Activated T-helper 1 cell treated with anti-CD3 and anti-CD28 coated beads, Interleukin-12 subunit alpha, Interleukin-12 subunit beta, Interleukin-2, Interleukin-4 antibody, amounts not matched to agents 30 ng/mL and 10 ng/mL and 1 ng/mL, durations not matched to agents 14 hours and 24 hours and 36 hours (primary cell): ENCODE measurements around the gene AGAP1. TPM values are rescaled to one million over a fixed set of nuclear protein-coding genes. Genes with fewer than 3 reads are reported as not detected.

Source experiments
- DNase-seq: peaks from one replicate; pipeline ENCODE4 v3.0.0; 2021; ENCODE audit warnings: low spot score
- H3K27ac Mint-ChIP-seq: one replicate; pipeline ENCODE4 v1.8.0; 2021; ENCODE audit warnings: mild to moderate bottlenecking, mixed read lengths
- H3K27me3 Mint-ChIP-seq: one replicate; pipeline ENCODE4 v1.8.0; 2022; ENCODE audit warnings: mild to moderate bottlenecking, moderate library complexity, mixed read lengths; ENCODE audit not compliant: insufficient read depth
- H3K36me3 Mint-ChIP-seq: one replicate; pipeline ENCODE4 v1.8.0; 2021; ENCODE audit warnings: low read depth, mixed read lengths
- H3K4me1 Mint-ChIP-seq: one replicate; pipeline ENCODE4 v1.8.0; 2021; ENCODE audit warnings: low read depth, mixed read lengths
- H3K4me3 Mint-ChIP-seq: one replicate; pipeline ENCODE4 v1.8.0; 2021; ENCODE audit warnings: mild to moderate bottlenecking, moderate library complexity, mixed read lengths
- H3K9me3 Mint-ChIP-seq: one replicate; pipeline ENCODE4 v1.8.0; 2021; ENCODE audit warnings: mixed read lengths
- intact Hi-C: fragments of 100-400 bp; cut with micrococcal nuclease; formaldehyde crosslinking; loops from one replicate; pipeline ENCODE4 v1.15.1; 2024
- total RNA-seq: library from RNA; stranded (reverse); gene quantifications from 2 replicates; pipeline ENCODE4 v1.2.3, GENCODE V29; 2022

Gene AGAP1
- total RNA-seq, 1 donor from 2014 or later: 2.0 TPM

DNA sequence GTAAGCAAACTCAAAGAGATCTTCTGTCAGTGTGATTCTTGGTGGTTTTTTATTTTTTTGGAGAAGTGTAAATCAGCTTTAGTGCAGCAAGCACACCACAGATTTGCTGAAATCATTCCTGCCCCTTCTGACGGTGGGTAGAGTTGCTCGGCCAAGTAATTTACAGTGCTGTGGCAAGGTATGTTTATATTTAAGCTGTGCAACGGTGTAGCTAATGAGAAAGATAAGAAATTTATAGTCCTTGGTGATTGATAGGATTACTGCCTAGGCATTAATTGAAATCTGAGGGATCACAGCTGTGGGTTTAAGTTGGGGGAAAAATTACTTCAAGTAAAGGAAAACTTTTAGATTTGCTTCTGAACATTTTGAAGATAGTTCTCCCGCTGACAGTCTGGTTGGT, 286.6 kb downstream of the AGAP1 start:
- Mint-ChIP-seq H3K9me3 (no peaks in the 10 kb centered on the region), H3K36me3 (no peaks in the 10 kb centered on the region), H3K27me3 (peaks cover 2% of the 10 kb centered on the region), H3K4me3 (no peak overlapping the region), H3K27ac (no peak overlapping the region), H3K4me1 (no peaks in the 10 kb centered on the region)
- no peak for DNase-seq
- intact Hi-C loops: no loop called here

DNA sequence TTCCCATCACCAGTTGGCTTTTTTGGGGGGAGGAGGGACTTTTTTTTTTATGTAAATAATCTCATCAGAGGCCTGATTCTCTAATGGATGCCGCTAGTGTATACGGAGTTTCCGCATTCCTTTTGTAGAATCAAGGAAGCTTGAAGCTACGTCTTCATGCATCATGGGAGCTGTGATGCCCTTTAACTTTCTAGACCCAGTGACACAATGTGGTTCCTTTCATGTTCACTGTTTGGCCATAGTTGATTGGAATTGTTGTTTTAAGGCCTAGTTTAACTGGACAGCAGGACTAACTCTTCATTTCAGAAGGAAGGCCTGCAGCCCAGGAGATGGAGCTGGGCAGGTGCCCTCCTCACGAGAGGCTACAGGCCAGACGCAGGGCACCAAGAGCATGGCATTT, 287.9 kb downstream of the AGAP1 start:
- H3K27ac Mint-ChIP-seq: no peak overlapping the region
- H3K4me1 Mint-ChIP-seq: no peaks in the 10 kb centered on the region
- intact Hi-C loops: no loop called here
- DNase-seq: no peak
- H3K36me3 Mint-ChIP-seq: no peaks in the 10 kb centered on the region
- no peak overlapping the region for H3K4me3 Mint-ChIP-seq
- no peaks in the 10 kb centered on the region for H3K9me3 Mint-ChIP-seq
- H3K27me3 Mint-ChIP-seq: peaks cover 2% of the 10 kb centered on the region

DNA sequence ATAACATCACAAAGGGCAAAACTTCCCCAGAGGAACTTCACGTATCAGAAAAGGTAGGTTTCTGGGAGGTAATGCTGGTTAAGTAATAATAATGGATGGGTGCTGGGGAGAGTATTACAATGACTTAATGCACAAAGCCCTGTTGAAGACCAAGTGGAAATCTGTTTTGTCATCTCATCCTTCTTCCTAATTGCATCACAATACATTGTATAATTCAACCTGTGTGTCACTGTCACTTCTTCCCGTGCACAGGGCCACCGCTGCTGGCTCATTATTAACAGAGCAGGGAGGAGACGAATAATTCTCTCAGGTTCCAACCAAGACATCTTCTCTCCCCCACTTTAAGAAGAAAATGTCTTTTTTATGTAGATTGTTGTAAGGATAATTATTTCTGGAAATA, 290.9 kb downstream of the AGAP1 start:
- Mint-ChIP-seq H3K4me1 (no peaks in the 10 kb centered on the region), H3K27me3 (no peaks in the 10 kb centered on the region), H3K36me3 (no peaks in the 10 kb centered on the region), H3K27ac (no peak overlapping the region), H3K9me3 (no peaks in the 10 kb centered on the region), H3K4me3 (no peak overlapping the region)
- DNase-seq: no peak
- intact Hi-C loops: no loop called here

DNA sequence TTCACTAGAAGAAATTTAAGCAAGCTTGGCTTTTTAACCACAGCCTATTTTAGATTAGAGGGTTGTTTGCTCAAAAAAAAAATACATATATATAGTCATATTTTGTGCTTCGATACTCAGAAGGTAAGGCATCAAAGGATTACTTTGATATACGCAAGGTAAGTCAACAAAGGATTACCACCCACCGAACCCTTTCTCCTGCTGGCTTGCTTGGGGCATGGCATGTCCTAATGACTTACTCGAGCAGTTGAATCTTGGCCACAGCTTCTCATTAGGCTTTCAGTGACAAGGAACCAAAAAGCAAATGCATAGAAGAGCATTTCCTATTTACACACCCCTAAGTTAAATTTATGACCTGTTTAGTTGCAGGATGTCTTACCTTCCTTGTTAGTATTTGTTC, 295.7 kb downstream of the AGAP1 start:
- no peaks in the 10 kb centered on the region for H3K27me3 Mint-ChIP-seq
- intact Hi-C loops: no loop called here
- no peak for DNase-seq
- no peak overlapping the region for H3K4me3 Mint-ChIP-seq
- no peaks in the 10 kb centered on the region for H3K4me1 Mint-ChIP-seq
- H3K27ac Mint-ChIP-seq: no peak overlapping the region
- no peaks in the 10 kb centered on the region for H3K9me3 Mint-ChIP-seq
- no peaks in the 10 kb centered on the region for H3K36me3 Mint-ChIP-seq

DNA sequence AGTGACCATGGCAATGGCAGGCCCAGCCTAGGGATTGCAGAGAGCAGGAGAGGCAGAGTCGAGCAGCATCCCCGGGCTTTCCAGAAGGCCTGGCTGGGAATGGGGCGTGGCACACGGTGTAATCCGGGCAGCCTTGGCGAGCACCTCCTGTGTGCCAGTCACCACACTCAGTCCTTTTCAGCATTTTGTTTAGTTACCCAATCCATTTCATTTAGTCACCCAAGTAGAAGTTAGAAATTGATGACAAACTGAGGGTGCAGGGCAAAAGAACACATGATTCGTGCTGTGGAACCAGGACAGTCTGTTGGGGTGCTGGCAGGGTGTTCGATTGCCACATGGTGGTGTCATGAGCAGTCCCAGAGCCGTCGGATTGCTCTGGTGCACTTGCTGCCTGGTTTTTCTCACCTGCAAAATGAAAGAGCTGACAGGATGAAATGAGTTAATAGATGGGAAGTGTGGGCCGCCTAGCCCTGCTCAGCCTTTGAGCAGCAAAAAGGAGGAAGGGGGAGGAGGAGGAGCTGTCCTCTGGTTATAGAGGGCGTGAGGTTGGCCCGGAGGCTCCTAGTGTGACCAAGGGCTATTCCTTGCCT, 299.4 kb downstream of the AGAP1 start:
- no peaks in the 10 kb centered on the region for H3K27me3 Mint-ChIP-seq
- H3K9me3 Mint-ChIP-seq: no peaks in the 10 kb centered on the region
- no peak overlapping the region for H3K4me3 Mint-ChIP-seq
- H3K4me1 Mint-ChIP-seq: no peaks in the 10 kb centered on the region
- DNase-seq: no peak
- intact Hi-C loops: no loop called here
- H3K36me3 Mint-ChIP-seq: no peaks in the 10 kb centered on the region
- no peak overlapping the region for H3K27ac Mint-ChIP-seq

DNA sequence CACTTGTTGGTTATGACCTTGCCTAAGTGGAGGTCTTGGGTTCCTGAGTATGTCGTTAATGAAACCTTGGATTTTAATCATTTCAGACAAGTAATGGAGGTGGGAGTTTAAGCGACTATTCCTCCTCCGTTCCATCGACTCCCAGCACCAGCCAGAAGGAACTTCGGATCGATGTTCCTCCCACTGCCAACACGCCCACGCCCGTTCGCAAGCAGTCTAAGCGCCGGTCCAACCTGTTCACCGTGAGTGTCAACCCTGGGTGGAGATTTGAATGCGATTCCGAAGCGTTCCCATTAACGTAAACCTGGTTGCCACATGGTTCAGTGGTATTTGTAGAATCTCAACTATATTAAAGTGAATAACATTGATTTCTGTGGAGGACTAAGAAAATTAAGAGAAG, 305.4 kb downstream of the AGAP1 start:
- Mint-ChIP-seq H3K27me3 (no peaks in the 10 kb centered on the region), H3K4me3 (no peak overlapping the region), H3K9me3 (no peaks in the 10 kb centered on the region), H3K27ac (no peak overlapping the region), H3K36me3 (no peaks in the 10 kb centered on the region), H3K4me1 (no peaks in the 10 kb centered on the region)
- intact Hi-C loops: no loop called here
- no peak for DNase-seq

DNA sequence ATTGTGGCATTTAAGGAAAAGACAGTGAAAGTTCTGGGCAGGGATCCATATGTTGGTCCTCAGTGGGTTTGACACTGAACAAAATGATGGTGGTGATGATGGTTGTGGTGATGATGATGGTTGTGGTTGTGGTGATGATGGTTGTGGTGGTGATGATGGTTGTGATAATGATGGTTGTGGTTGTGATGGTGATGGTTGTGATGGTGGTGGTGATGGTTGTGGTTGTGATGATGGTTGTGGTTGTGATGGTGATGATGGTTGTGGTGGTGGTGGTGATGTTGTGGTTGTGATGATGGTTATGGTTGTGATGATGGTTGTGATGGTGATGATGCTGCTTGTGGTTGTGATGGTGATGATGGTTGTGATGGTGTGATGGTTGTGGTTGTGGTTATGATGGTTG, 308.7 kb downstream of the AGAP1 start:
- H3K4me3 Mint-ChIP-seq: no peak overlapping the region
- no peaks in the 10 kb centered on the region for H3K27me3 Mint-ChIP-seq
- H3K36me3 Mint-ChIP-seq: no peaks in the 10 kb centered on the region
- H3K27ac Mint-ChIP-seq: no peak overlapping the region
- H3K4me1 Mint-ChIP-seq: no peaks in the 10 kb centered on the region
- intact Hi-C loops: no loop called here
- H3K9me3 Mint-ChIP-seq: no peaks in the 10 kb centered on the region
- DNase-seq: no peak

DNA sequence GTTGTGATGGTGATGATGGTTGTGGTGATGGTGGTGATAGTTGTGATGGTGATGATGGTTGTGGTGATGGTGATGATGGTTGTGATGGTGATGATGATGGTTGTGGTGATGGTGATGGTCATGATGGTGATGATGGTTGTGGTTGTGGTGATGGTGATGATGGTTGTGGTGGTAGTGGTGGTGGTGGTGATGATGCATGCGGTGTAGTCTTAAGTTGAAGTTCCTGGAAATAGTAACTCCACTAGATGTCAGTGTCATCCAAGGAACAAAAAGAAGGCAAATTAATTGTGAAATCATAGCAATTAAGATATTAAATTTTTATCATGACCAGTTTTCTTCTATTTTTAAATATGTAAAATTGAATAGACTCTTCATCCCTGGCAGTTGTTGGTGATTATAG, 309.2 kb downstream of the AGAP1 start:
- no peak overlapping the region for H3K4me3 Mint-ChIP-seq
- no peak for DNase-seq
- H3K9me3 Mint-ChIP-seq: no peaks in the 10 kb centered on the region
- H3K36me3 Mint-ChIP-seq: no peaks in the 10 kb centered on the region
- H3K27me3 Mint-ChIP-seq: no peaks in the 10 kb centered on the region
- H3K27ac Mint-ChIP-seq: no peak overlapping the region
- intact Hi-C loops: no loop called here
- H3K4me1 Mint-ChIP-seq: no peaks in the 10 kb centered on the region

DNA sequence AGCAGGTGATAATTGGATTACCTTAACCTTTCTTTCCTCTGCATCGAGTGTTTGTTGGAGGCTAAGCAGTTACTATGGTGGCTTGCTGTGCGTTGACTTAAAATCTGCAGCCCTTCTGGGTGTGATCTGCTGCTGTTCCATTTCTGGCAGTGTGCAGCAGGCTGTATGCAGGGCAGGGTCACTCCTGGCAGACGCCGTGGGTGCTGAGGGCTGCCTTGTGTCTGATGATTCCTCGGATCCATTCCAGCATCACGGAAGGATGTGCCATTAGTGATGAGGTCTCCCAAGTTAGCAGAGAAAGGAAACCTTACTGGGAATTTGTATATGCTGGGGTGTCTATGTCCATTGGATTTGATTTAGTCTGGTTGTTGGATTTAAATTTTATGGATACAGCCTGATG, 310.8 kb downstream of the AGAP1 start:
- H3K4me1 Mint-ChIP-seq: no peaks in the 10 kb centered on the region
- no peaks in the 10 kb centered on the region for H3K9me3 Mint-ChIP-seq

DNA sequence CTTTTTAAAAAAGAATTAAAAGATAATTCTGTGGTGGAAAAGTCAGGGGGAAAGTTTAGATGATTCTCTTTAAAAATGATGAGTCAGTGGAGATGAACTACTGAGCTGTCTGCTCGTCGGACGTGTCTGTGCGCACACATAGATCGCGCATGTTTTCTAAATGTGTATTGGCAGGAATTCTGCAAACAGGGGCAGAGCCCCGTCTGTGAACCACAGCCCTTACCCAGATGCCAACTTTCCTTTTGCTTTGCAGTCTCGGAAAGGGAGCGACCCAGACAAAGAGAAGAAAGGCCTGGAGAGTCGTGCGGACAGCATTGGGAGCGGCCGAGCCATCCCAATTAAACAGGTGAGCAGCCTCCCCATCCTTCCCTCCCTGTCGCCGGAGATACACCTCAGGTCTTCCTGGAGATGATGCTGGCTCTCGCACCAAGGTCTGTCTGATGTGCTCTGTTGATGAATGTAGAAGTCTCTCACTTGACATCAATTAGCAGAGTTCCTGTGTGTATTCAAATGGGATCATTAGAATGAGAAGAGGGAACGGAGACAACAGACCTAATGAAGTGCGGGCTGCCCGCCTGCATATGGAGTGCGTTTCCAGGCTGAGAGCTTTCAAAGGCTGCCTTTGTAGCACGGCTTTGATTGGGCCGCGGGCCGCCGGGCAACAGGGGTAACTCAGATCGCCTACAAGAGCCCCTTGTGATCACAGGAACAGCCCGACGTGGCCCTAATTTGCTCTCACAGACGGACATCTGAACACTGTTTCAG, 313.3 kb downstream of the AGAP1 start:
- H3K27me3 Mint-ChIP-seq: no peaks in the 10 kb centered on the region
- intact Hi-C loops: no loop called here
- H3K36me3 Mint-ChIP-seq: no peaks in the 10 kb centered on the region

More for the DNA sequence above, 310.8 kb downstream of the AGAP1 start:
- H3K27ac Mint-ChIP-seq: no peak overlapping the region
- H3K27me3 Mint-ChIP-seq: no peaks in the 10 kb centered on the region
- H3K4me3 Mint-ChIP-seq: no peak overlapping the region
- DNase-seq: no peak
- intact Hi-C loops: no loop called here
- no peaks in the 10 kb centered on the region for H3K36me3 Mint-ChIP-seq

DNA sequence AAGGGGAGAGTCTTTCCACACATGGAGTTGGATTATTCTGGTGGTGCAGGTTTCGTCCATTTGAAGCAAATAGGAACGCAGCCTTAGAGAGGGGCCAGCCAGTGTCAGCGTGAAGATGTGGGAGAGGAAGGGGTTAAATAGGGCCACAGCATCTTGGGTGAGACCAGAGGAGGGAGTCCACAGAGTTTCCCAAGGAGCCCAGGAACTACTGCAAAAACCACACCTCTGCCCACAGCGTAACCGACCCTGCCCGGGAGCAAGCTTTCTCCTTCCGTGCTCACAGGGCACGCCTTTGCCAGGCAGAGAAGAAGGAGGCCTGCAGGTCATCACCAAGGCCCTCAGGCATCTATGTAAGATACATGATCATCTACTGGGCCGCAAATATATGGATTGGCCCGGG, 314.5 kb downstream of the AGAP1 start:
- Mint-ChIP-seq H3K4me3 (no peak overlapping the region), H3K36me3 (no peaks in the 10 kb centered on the region), H3K27ac (no peak overlapping the region)

More for the DNA sequence above, 313.3 kb downstream of the AGAP1 start:
- H3K27ac Mint-ChIP-seq: no peak overlapping the region
- no peaks in the 10 kb centered on the region for H3K4me1 Mint-ChIP-seq
- no peak for DNase-seq
- H3K4me3 Mint-ChIP-seq: no peak overlapping the region
- no peaks in the 10 kb centered on the region for H3K9me3 Mint-ChIP-seq

DNA sequence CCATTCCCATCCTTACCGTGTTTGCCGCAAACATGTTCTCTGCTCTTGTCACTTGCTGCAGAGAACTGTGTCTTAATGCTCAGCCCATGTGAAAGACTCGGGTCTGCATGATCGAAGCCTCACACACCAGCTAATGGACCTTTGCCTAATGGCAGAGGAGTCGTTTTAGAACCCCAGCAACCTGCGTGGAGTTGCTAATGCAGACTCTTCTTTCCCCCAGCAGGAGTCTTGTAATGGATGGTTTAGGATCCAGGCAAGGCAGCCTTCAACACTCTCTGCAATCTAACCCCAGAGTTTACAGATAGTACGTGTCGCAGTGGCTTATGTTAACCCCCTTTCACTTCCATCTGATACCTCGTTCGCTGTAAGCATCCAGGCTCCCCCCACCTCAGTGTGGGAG, 316.4 kb downstream of the AGAP1 start:
- Mint-ChIP-seq H3K27me3 (no peaks in the 10 kb centered on the region), H3K4me3 (no peak overlapping the region), H3K4me1 (no peaks in the 10 kb centered on the region), H3K27ac (no peak overlapping the region), H3K36me3 (no peaks in the 10 kb centered on the region), H3K9me3 (no peaks in the 10 kb centered on the region)
- DNase-seq: no peak
- intact Hi-C loops: no loop called here

More for the DNA sequence above, 314.5 kb downstream of the AGAP1 start:
- Mint-ChIP-seq H3K9me3 (no peaks in the 10 kb centered on the region), H3K27me3 (no peaks in the 10 kb centered on the region), H3K4me1 (no peaks in the 10 kb centered on the region)
- intact Hi-C loops: no loop called here
- no peak for DNase-seq

DNA sequence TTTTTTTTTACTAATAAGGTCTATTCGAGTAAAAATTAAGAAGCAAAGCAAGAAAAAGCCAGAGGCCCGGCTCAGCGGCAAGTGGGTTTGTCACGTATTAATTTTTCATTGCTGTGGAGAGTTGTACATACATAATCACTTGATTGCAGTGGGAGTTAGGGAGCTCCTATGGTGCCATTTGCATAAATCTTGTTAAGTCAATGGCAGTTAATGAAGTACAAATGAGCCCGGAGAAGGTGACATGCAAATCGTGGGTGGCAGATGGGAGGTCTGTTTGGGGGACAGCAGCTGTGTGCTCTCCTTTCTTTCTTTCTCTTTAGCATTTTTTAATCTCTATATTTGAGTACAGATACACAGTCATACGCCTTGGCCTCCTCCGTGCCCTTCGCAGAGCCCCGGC, 317.0 kb downstream of the AGAP1 start:
- Mint-ChIP-seq H3K9me3 (no peaks in the 10 kb centered on the region), H3K27ac (no peak overlapping the region), H3K27me3 (no peaks in the 10 kb centered on the region), H3K4me1 (no peaks in the 10 kb centered on the region), H3K36me3 (no peaks in the 10 kb centered on the region), H3K4me3 (no peak overlapping the region)
- DNase-seq: no peak
- intact Hi-C loops: no loop called here
